Effector memory CD4-positive, alpha-beta T cell (primary cell): ENCODE data around the gene DNAJC28.

Experiments
- DNase-seq, 3 donors: peaks; one replicate each; pipeline ENCODE4 v3.0.0-alpha.2; 2020
- H3K27ac ChIP-seq: 2 replicates; pipeline ENCODE4 v1.7.0; 2013; ENCODE audit warnings: mild to moderate bottlenecking, low read length, moderate library complexity; ENCODE audit not compliant: insufficient read depth, poor library complexity, severe bottlenecking
- H3K27me3 ChIP-seq: replicated peaks from 2 replicates; pipeline ENCODE4 v1.7.0; 2013; ENCODE audit warnings: mild to moderate bottlenecking, low read length; ENCODE audit not compliant: insufficient read depth, control insufficient read depth, poor library complexity, severe bottlenecking
- H3K36me3 ChIP-seq: 2 replicates; pipeline ENCODE4 v1.7.0; 2013; ENCODE audit warnings: mild to moderate bottlenecking, low read length, moderate library complexity; ENCODE audit not compliant: control insufficient read depth, insufficient read depth
- H3K4me1 ChIP-seq: 2 replicates; pipeline ENCODE4 v1.7.0; 2013; ENCODE audit warnings: low read length, mild to moderate bottlenecking; ENCODE audit not compliant: control insufficient read depth, insufficient read depth, poor library complexity, severe bottlenecking
- H3K4me3 ChIP-seq: 2 replicates; pipeline ENCODE4 v1.7.0; 2013; ENCODE audit warnings: low read length, low read depth, mild to moderate bottlenecking; ENCODE audit not compliant: insufficient read depth, poor library complexity, severe bottlenecking
- H3K9me3 ChIP-seq: 2 replicates; pipeline ENCODE4 v1.7.0; 2013; ENCODE audit warnings: mild to moderate bottlenecking, low read length, moderate library complexity; ENCODE audit not compliant: control insufficient read depth

Gene DNAJC28

GRCh38 chr21:33441489-33442477, 49.7 kb downstream of the DNAJC28 start:
- H3K36me3 ChIP-seq = peaks cover 18% of the 10 kb centered on the region
- no peaks in the 10 kb centered on the region for H3K27me3 ChIP-seq
- no peaks in the 10 kb centered on the region for H3K9me3 ChIP-seq
- no peak overlapping the region for H3K4me3 ChIP-seq
- H3K4me1 ChIP-seq = no peaks in the 10 kb centered on the region
- no peak overlapping the region for H3K27ac ChIP-seq
- DNase-seq = no peak
